Endothelial cell of hepatic sinusoid (primary cell): ENCODE data around the gene RAD18.

Experiments
- in situ Hi-C: cut with HindIII; loops from 2 replicates; pipeline ENCODE4 v1.10.0; 2017; ENCODE audit warnings: low sequenced_read_pairs

Gene RAD18, protein sequence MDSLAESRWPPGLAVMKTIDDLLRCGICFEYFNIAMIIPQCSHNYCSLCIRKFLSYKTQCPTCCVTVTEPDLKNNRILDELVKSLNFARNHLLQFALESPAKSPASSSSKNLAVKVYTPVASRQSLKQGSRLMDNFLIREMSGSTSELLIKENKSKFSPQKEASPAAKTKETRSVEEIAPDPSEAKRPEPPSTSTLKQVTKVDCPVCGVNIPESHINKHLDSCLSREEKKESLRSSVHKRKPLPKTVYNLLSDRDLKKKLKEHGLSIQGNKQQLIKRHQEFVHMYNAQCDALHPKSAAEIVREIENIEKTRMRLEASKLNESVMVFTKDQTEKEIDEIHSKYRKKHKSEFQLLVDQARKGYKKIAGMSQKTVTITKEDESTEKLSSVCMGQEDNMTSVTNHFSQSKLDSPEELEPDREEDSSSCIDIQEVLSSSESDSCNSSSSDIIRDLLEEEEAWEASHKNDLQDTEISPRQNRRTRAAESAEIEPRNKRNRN

DNA sequence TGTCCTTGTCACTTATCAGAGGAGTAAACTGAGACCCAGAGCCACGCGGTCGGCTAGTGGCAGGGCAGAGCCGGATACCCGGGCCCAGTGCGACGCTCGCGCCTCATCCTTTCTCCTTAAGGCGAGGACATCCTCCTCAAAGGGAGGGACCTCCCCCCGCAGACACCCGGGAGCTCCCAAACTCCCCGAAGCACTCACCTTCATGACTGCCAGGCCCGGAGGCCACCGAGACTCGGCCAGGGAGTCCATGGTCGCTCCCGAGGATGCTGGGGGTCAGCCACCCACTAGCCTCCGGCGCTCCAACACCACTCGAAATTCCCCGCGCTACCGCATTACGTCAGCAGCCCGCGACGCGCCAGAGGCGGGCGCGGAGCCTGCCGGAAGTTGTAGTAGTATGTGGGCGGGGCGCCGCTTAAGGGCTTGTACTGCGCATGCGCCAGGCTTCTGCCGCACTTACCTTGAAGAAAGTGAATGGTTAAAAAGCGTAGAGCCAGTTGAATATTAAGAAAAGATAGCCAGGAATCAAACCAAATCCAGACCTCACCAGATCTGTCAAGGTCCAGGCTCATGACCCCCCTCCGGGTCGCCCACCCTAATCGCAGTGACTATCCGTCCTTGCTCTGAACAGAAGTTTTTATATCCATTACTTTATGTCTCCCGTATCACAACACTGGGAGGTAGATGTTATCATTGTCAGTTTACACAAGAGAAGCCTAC is at the start of gene RAD18:
Gene RAD18, minus strand, starts transcription at position 336 of the 717 bp plus-strand sequence. Its CDS starts 87 bp downstream, at position 249.
- in situ Hi-C loops, result loop anchor here (5.0 kb wide), 1 partner anchor 61 kb away; no protein-coding TSS in a partner anchor

- in situ Hi-C loops, result no loop called here
Observed at GRCh38 chr3:9012521-9012920, 49.2 kb upstream of the RAD18 start.

DNA sequence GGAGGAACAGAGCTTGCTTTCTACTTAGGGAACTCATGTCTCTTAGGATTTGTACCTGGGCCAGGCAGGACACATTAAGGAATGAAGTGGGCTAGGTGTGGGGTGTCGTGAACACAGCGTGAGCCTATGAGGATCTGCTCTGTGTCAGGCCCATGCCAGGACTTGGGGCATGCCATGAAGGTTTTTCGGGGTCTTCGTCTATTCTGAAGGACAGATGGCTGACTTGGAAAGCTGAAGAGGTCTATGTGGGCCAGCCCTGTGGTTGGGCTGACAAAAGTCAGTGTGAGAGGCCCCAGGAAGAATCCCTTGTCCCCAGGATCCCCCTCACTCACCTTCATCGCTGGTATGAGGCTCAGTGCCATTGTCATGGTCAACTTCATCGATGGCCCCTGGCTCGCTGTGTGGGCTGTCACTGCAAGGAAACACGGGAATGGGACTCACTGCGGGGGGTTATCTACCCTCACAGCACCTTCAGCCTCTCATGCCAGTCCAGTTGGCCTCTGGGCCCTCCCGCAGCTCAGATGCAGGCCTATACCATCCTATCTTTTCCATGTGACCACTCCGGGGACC is 46.8 kb upstream of the RAD18 start:
- in situ Hi-C loops, result no loop called here

- in situ Hi-C loops, result no loop called here
Observed at GRCh38 chr3:9008550-9009255, 45.4 kb upstream of the RAD18 start.

GRCh38 chr3:9007928-9008327 is 44.7 kb upstream of the RAD18 start:
- in situ Hi-C loops, result no loop called here

GRCh38 chr3:9007213-9007612 is 43.9 kb upstream of the RAD18 start:
- in situ Hi-C loops, result no loop called here

- in situ Hi-C loops, result loop anchor here (5.0 kb wide), 1 partner anchor 42 kb away; no protein-coding TSS in a partner anchor
Observed at GRCh38 chr3:9000041-9000440, 36.8 kb upstream of the RAD18 start.

- in situ Hi-C loops, result no loop called here
Observed at GRCh38 chr3:8997151-8997550, 33.9 kb upstream of the RAD18 start.

DNA sequence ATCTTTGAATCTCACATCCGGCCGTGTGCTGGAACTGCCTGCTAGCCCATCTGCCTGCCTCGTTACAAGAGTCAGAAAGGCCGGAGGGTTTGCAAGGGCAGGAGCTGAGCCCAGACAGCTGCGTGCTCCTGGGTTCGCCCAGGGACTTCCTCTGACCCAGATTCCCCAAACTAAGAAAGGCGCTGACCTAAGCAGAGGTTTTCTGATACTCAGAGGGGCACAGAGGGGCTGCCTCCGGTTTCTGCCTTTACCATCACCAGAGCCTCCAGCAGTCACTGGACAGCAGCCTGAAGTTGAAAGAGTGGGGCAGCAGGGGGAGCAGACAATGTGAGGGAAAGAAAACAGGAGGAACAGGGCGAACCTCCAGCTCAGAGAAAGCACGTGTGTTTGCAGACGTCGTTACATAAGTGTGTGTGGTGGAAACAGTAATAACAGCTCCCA is 33.4 kb upstream of the RAD18 start:
- in situ Hi-C loops, result no loop called here

- in situ Hi-C loops, result no loop called here
Observed at GRCh38 chr3:8996216-8996615, 32.9 kb upstream of the RAD18 start.

DNA sequence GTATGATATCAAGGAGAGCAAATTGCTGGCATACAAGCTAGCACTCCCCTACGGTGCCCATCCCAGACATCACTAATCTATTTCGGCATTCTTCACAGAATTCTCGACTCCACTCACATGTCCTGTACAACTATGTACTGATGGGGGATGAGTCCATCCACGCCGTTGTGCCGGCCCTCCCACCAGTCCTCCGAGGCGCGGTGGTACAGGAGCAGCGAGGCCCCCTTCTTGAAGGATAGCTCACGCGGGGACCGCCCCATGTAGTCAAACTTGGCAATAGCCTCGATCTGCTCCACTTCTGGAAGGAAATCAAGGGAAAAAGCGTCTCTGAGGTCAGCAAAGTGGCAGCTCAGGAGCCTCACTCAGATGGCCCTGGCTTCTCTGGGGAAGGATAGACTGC is 31.0 kb upstream of the RAD18 start:
- in situ Hi-C loops, result no loop called here

DNA sequence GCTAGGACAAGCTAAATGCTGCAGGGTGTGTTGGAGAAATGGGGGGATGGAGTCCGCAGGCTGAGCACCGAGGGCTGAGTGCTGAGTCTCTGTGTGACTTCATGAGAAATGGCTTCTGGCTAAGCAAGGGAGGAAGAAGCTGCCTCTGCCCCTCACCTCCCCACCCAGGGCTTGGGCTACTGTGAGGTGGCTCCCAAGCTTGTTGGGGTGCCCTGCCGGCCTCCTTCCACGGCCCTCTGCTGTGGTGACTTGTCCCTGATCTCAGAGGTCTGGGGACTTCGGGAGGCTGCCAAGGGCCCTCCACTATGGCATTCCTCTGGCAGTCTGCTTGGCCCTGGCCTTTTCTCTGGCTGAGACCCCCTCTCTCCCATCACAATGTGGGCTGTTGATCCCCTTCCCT is 30.1 kb upstream of the RAD18 start:
- in situ Hi-C loops, result no loop called here

DNA sequence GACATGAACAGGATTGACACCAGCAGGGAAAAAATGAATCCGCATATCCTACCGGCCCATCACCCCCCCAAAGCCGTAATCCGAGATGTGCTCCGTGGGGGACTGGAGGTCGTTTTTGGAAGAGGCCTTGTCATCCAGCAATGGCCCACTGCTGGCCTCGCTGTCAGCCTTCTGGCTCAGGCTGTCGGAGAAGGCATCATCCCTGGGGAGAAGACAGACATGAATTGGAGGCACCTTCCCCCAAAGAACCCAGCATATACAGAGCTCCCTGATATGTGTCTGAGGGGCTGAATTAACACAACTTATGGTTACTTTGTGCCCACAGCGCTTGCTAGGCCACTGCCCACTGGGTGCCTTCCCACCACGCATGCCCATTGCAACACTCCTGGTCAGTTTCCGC is 29.6 kb upstream of the RAD18 start:
- in situ Hi-C loops, result no loop called here

DNA sequence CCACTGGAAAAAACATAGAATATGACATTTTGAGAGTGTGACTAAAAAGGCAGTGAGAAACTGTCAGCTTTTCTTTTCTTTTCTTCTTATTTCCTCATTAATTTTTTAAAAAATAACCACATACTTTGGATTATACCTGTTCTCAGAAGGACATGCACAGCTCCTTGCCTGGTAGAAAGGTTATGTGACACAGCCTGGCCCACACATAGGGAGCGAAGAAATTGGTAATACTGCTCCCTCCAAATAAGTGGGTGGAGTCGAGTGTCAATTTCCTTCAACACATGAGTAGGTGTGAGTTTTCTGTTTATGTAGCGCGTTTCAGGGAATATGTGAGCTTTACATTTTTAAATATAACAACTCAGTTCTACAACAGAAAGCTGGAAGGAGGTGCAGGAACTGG is 28.9 kb upstream of the RAD18 start:
- in situ Hi-C loops, result no loop called here

- in situ Hi-C loops, result no loop called here
Observed at GRCh38 chr3:8990266-8991215, 27.3 kb upstream of the RAD18 start.

GRCh38 chr3:8988791-8989558 is 25.7 kb upstream of the RAD18 start:
- in situ Hi-C loops, result no loop called here

GRCh38 chr3:8988384-8988655 is 25.0 kb upstream of the RAD18 start:
- in situ Hi-C loops, result no loop called here

GRCh38 chr3:8987645-8988383 is 24.5 kb upstream of the RAD18 start:
- in situ Hi-C loops, result no loop called here

- in situ Hi-C loops, result no loop called here
Observed at GRCh38 chr3:8987226-8987625, 24.0 kb upstream of the RAD18 start.
